Transverse colon (tissue), 3 donors: ENCODE measurements around the gene MOB3B.

Source experiments
- EP300 ChIP-seq: sonication (generic); formaldehyde crosslinking; IDR thresholded peaks from one replicate; pipeline ENCODE4 v1.6.1; 2017; ENCODE audit warnings: antibody characterized with exemption, low read depth
- POLR2A ChIP-seq: fragments of 450-650 bp; IDR thresholded peaks from one replicate; pipeline ENCODE4 v1.6.1; 2016; ENCODE audit warnings: antibody characterized with exemption, mild to moderate bottlenecking, moderate library complexity
- TF ChIP-seq, protein P1 (sequence below), 5 experiments: fragments of 200-600 bp in 3 of 5; fragments of 450-650 bp in 2 of 5; sonication (generic) in 3 of 5; IDR thresholded peaks; 1 replicate in 2 of 5; 2 replicates in 3 of 5; pipeline ENCODE4 v1.5.1; 2016 to 2017; ENCODE audit warnings: antibody characterized with exemption in 5 of 5, inconsistent platforms in 3 of 5, mild to moderate bottlenecking in 2 of 5, moderate library complexity in 1 of 5

DNA sequence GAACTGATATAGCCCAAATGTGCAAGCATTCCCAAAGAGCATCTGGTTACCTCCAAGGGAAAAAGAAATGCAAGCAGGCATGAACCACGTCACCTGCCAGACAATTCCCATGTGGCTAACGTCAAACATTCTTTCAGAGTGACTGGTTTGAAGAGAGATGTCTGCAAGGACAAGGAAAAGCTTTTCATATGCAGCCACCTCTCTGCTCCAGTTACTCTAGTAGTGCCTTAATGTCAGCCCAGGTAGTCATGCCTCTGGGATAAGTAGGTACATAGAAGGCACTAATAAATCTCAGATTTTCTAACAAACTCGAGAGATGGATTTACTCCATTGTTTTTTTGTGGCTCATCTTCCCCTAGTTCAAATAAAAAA, 102.4 kb downstream of the MOB3B start:
- TF ChIP-seq, protein P1, sequence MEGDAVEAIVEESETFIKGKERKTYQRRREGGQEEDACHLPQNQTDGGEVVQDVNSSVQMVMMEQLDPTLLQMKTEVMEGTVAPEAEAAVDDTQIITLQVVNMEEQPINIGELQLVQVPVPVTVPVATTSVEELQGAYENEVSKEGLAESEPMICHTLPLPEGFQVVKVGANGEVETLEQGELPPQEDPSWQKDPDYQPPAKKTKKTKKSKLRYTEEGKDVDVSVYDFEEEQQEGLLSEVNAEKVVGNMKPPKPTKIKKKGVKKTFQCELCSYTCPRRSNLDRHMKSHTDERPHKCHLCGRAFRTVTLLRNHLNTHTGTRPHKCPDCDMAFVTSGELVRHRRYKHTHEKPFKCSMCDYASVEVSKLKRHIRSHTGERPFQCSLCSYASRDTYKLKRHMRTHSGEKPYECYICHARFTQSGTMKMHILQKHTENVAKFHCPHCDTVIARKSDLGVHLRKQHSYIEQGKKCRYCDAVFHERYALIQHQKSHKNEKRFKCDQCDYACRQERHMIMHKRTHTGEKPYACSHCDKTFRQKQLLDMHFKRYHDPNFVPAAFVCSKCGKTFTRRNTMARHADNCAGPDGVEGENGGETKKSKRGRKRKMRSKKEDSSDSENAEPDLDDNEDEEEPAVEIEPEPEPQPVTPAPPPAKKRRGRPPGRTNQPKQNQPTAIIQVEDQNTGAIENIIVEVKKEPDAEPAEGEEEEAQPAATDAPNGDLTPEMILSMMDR (IDR thresholded peaks at IDR 0.05) = no peak
- TF ChIP-seq EP300 = no peak
- TF ChIP-seq POLR2A = no peak
